Measurements from ENCODE around the gene MRPS14.
"Not testable (repeated sequence)": the region's sequence is repeated elsewhere in the genome, so short reads cannot be mapped to it uniquely, and the experiment has no call there.

MRPS14 gene

DNA sequence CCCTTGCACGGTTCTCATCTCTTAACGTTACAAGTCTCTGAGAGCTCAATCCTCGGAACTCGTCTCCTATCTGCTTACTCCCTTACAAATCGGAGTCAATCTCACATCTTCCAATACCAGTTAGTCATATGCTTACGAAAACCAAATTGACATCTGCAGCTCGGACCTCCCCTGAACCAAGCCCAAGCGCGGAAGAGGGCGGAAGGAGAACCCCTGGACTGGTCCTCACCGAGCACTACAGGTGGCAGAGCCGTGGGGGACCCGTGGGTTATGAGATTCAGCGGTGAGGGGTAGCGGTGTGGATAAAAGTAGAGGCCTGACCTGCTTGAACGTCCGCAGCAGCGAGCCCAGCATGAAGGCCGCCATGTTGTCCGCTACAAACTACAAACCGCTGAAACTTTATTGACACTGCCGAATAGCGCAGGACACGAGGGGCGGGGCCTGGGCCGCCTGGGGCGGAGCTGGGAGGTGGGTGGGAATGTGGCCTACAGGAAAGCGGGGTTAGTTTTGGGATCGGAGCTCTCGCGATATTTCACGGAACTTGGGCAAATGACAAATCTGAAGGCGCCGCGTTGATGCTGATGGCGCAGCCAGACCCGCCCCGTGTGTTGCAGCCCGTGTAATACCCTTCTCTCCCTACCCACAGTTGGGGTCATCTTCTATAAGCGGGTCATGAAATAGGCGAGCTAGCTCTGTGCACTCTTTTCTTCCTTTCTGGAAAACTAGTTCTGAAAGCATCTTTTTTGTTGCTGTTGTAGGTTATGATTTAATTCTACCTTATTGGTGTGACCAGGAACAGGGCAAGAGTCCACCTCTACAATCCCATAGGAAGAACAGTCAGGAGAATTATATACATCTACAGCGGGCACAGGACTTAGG lies at the start of gene MRPS14:
Gene MRPS14 (minus strand): TSS at position 383 of the 879 bp plus-strand sequence. CDS start 17 bp downstream, at position 366.
- DNase-seq = peak; percentile 95

DNA sequence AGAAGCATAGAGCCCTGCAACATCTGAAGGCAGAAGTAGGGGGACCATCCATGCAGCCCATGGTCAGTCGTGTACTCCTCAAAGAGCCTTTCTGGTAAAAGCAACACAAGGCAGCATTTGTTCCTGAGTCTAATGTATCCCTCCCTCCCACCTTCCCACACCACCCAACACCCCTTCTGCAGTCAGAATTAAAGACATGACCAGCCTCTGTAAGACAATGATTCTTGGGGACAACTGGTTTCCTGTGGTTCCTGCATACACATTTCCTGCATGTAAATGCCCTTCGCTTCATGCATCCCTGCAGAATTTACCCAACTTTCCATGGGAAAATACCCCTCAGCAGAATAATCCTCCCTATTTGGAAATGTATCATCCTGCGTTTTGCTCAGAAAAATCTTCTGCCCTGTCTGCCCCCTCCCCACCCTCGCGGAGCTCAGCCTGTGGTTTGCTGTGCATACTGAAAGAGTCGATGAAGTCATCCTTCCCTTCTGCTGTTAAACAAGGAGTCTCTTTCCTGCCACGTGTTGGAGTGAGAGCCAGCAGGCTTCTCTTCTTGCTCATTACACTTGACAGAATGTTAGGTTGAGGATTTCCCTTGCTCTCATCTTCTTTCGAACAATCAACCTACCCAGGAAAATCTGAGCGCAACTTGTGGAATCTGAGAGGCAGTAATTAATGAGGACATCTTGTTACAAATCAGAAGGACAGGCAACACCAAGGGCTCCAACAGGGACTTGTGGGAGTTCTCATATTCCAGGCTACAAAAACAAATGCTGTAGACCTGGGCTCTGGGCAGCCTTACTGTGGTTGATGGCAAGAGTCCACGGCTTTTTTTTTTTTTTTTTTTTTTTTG lies 49.1 kb upstream of the MRPS14 start:
- DNase-seq = peak; percentile 20

DNA sequence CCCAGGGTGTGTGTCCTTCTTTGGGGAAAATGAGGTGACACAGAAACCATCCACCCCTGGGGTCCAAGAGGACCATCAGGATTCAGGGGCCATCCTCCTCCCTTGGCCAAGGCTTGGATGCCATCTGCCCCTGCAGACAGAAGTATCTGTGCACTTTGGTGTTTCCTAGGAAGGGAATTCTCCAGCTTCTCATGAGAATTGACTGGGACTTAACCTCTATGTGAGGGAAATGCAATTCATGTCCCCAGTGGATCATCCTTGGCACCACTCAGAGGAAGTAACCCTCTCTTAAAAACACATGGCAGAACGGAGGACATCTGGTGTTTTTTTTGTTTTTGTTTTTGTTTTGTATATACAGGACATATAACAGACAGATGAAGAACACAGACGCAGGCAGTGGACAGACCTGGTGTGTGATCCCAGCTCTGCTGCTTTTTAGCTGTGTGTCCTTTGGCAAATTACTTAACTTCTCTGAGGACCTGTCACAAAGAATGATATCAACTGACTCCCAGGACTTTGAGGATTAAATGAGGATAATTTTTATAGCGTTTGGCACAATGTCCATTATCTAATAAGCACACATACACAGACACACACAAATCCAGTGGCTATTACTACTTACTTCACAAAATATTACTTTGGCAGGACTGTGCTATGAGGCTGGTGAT lies 48.2 kb upstream of the MRPS14 start:
- no peak for DNase-seq

DNA sequence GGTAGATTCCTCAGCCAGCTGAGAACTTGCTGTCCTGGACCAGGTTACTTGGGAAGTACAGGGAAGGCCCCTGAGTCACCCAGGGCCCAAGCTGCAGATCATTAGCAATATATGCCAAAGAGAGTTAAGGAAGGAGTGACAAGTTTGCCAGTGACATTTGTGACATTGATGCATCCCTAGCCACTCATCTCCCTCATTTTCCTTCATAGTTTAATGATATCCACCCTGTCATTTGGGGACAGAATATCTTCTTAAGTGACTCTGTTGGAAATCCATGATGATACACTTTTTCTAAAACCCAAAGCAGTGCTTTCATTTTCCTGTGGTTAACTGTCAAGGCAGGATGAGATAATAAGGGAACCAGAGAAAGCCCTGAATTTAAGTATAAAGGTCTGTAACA lies 47.6 kb upstream of the MRPS14 start:
- DNase-seq = no peak

DNA sequence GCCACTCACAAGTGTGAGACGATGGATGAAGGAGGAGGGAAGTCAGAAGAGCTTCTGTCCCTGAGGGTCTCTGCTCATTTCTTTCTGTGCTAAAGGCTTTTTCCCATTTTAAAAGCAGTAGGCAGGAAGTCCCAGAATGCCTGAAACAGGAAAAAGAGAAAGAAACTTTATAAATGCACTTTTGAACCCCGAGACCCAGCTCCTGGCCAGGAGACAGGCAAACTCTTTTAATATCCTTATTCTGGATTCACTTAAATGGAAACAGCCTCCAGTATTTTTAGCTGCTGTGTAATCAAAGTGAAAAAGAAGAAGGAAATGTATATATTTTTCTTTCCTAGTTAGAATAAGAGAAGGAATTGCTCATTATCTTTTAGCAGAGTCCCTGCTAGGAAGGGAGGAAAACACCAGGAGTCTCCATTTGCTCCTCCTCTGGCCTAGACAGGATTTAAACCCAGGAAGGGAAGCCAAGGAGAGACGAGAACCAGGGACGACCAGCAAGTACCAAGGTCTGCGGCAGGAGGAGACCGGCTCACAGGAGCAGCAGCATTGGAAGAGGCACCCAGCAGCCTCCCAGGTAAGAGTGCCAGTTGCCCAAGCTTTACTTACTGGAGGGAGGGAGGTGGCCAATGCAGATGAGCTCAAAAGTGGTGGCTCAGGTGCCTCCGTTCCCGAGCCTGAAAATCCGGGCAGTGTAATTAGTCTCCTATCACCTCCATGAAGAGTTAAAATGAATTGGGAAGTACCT lies 44.3 kb upstream of the MRPS14 start, which contains the start of gene TNN:
Gene TNN (plus strand): TSS at position 472 of the 745 bp plus-strand sequence. CDS start 9,586 bp downstream, outside the sequence.
- DNase-seq = no peak

DNA sequence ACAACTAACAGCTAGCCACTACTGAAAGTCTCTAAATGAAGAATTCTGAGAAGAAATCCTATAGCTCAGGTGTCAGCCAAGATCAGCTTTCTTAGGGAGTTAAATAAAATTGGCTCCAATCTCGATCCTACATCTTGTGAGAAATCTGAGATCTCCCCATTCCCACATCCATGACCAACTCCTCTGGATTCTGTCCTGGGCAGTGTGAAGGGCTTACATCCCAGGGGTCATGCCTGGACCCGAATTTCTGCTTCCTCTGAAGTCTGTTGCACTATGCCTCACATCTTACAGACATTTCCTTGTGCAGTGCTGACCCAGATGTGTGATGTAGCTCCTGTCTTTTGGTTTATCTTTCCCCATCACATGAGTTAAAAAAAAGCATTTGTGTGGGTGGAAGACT lies 39.6 kb upstream of the MRPS14 start:
- DNase-seq = no peak

DNA sequence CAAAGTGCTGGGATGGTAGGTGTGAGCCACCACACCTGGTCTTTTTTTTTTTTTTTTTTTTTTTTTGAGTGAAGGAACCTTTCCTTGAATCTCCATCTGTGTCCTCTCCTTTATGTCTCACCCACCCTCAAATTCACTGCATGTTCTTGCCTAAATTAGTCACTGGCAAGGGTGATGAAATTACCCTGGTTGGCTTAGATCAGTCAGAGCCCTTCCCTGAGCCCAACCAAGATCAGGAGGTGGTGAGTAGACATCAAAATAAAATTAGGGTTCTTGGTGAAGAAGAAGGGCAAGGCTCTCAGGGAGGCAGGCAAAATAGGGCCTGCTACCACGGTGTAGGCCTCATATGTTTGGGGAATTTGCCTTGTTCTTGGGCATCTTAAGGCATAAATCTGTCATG lies 39.1 kb upstream of the MRPS14 start:
- DNase-seq = no peak

DNA sequence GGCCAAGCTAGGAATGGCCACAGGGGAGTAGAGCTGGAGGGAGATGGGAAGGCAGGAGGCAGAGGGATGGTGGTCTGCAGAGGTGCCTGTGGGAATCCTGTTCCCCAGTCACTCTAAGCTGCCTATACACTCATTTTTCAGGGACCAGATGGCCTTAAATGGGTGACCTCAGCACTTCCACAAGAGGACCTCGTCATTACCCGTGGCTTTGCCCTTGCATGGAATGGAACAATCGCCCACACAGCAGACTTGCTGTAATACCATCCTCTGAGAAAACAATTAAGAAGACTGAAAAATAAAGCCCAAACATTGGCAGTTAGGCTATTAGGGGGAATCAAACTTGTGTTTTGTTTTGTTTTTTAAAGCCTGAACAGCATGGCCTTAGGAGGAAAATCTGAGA lies 31.5 kb upstream of the MRPS14 start:
- no peak for DNase-seq

DNA sequence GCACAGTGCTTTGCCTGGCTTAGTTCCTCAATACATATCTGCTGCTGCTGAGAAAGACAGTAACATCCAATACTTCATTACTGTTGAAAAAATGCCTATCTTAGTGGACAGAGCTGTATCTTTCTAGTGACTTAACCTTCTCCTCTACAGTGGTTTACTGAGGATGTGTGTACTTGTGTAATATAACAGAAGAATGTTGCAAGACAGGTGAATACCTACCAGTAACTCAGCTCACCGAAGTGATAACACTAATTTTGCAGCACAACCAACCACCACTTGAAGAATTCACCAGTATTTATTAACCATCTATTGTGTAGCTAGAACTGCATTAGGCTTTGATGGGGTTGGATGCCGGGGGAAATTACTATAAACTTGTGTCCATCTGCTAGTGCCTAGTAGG lies 27.8 kb upstream of the MRPS14 start:
- no peak for DNase-seq

DNA sequence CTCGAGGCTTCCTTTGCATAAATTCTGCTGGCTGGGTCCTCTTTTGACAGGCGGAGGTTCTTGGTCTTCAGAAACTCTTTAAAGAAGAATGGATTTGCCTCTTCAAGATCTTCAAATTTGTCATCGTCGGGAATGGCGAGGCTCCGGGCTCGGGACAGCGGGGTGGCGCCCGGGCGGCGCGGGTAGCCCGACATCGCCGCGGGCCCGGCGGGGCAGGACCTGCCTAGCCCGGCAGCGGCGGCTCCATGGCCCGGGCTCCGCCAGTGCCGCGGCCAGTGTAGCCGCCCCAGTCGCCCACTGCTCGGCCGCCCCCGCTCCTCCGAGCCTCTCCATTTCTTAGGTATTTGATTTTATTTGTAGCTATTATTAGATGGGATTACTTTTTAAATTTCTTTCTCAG lies 22.3 kb upstream of the MRPS14 start:
- DNase-seq = no peak

DNA sequence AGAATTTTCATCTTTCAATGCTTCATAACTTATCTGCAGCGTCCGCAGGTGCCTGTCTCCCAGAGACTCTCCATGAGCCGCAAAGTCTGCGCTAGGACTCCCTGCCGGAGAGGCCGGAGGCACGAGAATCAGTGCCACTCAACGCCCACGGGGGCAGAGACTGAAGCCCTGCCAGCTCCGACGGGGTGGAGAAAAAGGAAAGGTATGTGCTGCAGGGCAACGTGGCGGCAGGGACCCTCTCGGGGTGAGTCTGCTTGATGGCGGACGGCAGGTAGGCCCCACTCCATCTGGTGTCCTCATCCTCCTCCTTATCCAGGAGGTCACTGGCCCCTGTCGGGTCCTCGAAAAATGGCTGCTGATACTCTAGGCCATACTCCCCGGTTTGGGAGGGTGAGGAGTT lies 21.9 kb upstream of the MRPS14 start:
- no peak for DNase-seq

DNA sequence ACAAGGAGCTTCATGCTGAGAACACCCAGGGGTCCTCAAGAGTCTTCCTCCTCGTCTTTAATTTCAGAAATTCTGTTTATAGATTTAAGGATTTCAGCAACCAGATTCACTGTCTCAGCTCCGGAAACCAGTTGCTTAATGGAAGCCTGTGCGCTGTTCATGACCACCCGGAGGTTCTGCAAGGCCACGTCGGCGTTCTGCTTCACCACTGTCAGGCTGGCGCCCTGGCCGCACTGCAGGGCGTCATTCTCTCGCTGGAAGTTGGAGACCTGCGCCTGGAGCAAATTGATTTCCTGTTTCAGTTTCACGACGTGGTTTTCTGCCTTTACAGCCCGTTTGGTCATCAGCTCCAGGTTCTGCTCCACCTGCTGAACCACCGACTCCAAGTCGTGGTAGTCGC lies 21.4 kb upstream of the MRPS14 start:
- not testable (repeated sequence) for DNase-seq

DNA sequence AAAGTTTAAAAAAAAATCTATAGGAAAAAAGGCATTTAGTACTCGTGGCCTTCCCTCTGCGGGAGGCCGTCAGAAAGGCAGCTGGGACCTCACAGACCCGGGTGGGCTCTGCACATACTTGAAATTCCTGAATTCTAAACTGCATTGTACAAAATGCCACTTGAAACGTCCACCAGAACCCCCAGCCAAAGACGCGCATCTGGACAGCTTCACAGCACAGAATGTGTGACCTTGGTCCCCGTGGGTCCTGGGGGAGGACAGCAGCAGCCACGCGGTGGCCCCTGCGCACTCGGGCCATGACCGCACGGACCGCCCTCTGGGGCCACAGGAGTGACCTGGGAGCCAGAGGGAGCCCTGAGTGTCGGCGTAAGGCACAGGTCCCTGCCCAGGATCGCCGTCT lies 20.6 kb upstream of the MRPS14 start:
- DNase-seq = no peak

DNA sequence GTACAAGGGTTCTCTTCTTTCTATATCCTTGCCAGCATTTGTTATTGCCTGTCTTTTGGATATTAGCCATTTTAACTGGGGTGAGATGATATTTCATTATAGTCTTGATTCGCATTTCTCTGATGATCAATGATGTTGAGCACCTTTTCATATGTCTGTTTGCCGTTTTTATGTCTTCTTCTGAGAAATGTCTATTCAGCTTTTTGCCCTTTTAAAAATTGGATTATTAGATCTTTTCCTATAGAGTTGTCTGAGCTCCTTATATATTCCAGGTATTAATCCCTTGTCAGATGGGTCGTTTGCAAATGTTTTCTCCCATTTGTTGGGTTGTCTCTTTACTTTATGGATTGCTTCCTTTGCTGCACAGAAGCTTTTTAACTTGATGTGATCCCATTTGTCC lies 19.4 kb upstream of the MRPS14 start:
- DNase-seq = no peak

DNA sequence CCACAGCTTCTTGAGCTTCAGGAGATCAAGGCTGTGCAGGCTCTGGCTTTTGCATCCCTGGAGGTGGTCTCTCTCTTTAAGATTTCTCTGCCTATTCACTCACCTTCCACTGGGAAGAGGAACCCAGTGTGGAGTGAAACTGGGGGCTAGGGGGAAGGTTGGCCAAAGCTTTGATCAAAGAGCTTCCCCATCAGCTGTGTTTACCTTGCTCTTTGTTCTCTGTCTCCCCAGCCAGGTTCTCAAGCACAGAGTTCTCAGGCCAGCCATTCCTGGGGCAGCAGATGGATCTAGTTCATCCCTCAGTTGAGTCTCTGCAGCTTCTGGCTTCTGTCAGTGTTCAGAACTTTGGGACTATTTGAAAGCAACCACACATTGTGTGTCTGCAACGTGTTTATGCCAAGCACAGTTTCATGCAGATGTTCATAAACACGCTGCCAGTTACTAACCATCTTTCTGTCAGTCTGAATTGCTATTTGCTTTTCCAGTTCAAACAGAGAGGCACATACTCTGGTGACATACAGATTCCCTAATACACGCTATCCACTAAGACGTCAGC lies 17.2 kb upstream of the MRPS14 start:
- no peak for DNase-seq

DNA sequence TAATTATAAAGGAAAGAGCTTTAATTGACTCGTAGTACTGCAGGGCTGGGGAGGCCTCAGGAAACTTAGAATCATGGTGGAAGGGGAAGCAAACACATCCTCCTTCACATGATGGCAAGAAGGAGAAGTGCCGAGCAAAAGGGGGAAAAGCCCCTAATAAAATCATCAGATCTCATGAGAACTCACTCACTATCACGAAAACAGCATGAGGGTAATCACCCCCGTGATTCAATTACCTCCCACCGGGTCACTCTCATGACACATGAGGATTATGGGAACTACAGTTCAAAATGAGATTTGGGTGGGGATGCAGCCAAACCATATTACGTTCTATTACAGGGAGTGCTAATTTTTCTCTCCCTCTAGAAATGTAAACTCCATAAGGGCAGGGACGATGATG lies 14.2 kb upstream of the MRPS14 start:
- no peak for DNase-seq

DNA sequence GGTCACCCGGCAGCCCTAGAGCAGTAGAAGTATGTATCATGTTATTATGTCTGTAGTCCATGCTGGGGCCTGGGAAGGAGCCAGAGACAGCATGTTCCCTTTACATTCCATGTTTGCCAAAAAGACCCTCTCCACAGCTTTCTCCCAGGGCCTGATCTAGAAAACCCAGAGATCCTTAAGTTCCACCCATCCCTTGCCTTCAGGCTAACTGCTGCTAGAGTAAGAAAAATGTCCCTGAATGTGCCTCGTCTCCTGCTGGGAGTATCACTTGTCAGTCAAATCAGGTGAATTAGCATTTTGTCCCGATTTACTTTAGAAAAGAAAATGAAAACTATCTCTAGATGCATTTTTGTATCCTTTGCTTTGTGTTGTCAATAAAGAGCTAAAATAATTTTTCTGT lies 13.3 kb upstream of the MRPS14 start:
- DNase-seq = no peak

DNA sequence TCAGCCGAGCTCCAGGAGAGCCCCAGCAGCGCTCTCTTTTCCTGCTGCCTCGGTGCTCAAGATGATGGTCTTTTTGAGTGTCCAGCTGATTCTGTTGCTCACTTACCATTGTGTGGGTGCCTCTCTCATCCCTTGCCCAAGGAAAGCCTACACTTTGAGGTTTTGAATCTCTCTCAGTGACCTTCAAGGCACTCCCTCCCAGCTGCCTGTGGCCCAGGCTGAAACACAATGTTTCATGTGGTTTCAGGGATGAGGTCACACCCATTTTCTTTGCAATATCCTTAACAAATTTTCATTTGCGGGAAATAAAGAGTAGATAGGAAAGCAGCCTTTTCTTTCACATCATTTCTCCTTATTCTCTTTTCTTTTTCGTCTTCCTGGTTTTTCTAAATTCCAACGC lies 12.6 kb upstream of the MRPS14 start:
- no peak for DNase-seq

DNA sequence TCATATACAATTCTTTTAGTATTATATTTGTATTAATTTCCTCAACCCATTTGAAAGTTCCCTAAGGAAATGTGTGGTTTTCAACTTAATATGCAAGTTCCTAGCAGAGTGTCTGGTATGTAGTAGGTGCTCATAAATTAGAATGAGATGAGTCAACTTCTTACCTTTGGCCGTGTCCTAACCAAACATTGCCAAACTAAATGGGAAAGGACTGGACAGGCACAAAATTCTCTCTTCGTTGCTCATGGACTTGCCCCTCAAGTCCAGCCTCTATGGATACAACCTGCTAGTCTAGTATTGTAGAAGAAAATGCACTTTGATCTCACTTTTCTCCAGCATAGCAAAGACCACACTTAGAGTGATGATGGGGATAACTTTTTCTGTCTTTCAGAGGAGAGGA lies 11.6 kb upstream of the MRPS14 start:
- DNase-seq = no peak

DNA sequence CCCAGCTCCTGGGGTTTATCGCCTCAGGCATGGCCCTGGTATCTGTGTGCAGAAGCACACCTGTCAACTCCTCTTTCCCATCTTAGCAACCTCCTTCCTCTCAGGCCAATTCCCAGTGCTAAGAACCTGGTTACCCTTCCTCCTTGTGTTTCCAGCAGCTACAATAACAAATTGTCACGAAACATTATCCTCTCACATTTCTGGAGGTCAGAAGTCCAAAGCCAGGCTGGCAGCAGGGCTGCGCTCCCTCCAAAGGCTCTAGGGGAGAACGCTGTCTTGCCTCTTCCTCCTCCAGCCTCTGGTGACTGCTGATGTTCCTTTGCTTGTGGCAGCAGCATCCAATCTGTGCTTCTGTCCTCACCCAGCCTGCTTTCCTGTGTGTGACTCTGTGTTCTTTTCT lies 10.7 kb upstream of the MRPS14 start:
- DNase-seq = no peak

DNA sequence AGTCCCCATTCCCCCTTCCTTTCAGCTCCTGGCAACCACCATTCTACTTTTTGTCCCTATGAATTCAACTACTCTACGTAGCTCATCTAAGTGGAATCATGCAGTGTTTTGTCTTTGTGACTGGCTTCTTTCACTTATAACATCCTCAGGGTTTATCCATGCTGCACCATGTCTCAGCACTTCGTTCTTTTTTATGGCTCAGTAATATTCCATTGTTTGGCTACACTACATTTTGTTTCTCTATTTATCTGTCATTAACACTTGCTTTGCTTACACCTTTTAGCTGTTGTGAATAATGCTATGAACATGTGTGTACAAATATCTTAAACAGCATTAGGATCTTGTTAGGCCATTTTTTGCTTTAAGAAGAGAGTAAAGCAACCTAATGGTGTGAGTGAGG lies 1.5 kb upstream of the MRPS14 start:
- no peak for DNase-seq

DNA sequence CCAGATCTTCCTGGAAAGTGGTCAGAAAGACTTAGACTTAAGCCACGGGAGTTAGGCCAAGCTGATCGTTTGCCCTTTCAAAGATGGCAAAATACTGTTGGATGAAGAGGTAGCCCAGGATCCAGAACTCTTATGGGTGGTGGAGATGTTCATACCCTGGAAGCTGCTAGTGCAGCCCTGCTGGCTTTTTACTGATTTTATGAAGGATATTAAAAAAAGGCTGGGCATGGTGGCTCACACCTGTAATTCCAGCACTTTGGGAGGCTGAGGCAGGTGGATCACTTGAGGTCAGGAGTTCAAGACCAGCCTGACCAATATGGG lies 657 bp upstream of the MRPS14 start:
- not testable (repeated sequence) for DNase-seq

DNA sequence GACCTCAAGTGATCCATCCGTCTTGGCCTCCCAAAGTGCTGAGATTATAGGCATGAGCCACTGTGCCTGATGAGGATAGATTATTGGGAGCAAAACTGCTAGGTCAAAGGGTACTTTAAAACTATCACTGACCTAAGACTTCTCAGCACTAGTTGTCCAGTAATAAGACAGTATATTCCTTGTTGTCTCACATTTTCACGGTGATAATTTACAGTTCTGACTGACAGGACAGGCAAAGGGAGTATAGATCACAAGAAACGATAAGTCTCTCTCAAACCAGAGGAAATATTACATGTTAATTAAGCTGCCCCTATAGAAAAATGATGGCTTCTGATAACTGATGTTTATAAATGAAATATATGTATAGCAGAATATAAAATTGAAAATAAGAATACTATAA lies 3.7 kb downstream of the MRPS14 start:
- DNase-seq = no peak
